GM19035 (cell line): Measurements from ENCODE around the gene MXI1.

ENCODE experiments used
- ATAC-seq: cut with Tn5 transposase; IDR thresholded peaks from one replicate; pipeline ENCODE4 v1.9.1; 2021; ENCODE audit not compliant: unreplicated experiment

MXI1 gene

GRCh38 chr10:110207011-110207804, at the start of gene MXI1:
MXI1 (plus strand) TSS chr10:110207605; CDS start chr10:110207809, 204 bp downstream.
- peak; percentile 53 for ATAC-seq

DNA sequence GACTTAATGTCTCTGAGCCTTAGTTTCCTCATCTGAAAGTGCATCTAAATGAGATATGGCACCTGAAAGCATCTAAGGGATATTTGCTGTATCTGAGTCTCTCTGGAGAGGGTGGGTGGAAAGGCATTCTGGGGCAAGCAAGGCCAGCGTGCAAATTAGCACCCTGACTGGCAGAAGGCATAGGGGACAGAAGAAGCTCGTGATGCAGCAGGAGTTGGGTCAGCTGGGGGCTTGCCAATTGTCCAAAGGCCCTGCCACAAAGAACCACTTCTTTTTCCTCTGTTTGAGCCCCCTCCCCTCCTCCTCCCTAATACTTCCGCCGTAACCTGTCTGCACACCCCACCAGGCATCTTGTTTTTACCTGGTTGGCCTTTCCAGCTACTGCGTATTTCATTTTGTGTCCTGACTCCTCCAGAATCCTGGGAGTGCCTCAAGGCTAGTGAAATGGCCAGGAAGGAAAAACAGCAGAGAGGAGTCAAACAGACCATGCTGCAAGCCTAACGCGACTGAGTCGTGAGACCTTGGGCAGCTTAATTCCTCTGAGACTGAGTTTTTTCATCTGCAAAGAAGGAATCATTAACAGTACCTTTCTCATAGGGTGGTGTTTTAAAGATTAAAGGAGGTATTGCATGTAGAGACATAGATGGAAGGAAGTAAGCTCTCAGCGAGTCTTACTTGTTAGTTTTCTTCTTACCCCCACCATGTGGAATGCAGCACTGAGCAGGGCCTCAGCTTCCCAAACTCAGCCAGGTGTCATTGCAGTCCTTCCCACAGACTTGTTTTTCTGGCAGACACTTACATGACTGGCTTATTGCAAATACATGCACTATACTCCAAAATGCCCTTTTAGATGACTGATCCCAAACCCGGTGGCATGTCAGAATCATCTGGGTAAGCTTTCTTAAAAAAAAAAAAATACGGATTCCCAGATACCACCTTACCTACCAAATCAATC, 49.1 kb upstream of the MXI1 start:
- ATAC-seq, result no peak

- ATAC-seq, result no peak
Measured at GRCh38 chr10:110160081-110160480, 47.3 kb upstream of the MXI1 start.

DNA sequence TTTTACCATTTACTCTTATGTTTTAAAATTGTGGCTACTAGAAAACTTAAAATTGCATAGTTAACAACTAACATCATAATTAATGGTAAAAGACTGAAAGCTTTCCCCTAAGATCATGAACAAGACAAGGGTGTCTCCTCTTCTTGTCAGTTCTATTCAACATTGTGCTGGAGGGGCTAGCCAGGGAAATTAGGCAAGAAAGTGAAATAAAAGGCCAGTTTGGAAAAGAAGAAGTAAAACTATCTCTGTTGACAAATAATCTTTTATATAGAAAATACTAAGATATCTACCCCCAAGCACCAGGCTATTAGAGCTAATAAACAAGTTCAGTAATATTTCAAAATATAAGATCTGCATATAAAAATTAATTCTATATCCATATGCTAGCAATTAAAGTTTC, 46.9 kb upstream of the MXI1 start:
- no peak for ATAC-seq

- no peak for ATAC-seq
Measured at GRCh38 chr10:110162741-110163145, 44.7 kb upstream of the MXI1 start.

- no peak for ATAC-seq
Measured at GRCh38 chr10:110163192-110163773, 44.1 kb upstream of the MXI1 start.

- ATAC-seq, result no peak
Measured at GRCh38 chr10:110163841-110164240, 43.6 kb upstream of the MXI1 start.

DNA sequence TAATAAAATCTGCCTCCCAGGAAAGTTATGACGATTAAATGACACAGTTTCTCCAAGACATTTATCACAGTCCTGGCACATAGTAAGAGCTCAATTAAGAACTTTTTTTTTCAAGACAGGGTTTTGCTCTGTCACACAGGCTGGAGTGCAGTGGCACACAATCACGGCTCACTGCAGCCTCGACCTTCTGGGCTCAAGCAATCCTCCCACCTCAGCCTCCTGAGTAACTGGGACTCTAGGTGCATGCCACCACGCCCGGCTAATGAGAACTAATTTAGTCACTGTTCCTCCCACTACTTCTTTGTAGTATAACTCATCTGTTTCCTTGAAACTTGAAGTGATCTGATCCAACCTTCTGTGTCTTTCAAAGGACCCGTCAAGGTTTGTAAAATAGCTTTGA, 42.2 kb upstream of the MXI1 start:
- ATAC-seq, result no peak

DNA sequence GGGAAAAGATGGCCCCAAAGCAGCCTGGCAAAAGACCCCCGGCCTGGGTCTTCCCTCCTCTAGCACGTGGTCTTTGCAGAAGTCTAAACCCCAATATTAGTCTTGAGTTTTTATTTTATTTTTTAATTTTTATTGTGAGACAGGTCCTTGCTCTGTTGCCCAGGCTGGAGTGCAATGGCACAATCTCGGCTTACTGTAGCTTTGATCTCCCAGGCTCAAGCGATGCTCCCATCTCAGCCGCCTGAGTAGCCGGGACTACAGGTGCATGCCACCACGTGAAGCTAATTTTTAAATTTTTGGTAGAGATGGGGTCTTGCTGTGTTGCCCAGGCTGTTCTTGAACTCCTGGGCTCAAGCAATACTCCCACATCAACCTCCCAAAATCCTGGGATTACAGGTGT, 40.3 kb upstream of the MXI1 start:
- no peak for ATAC-seq

DNA sequence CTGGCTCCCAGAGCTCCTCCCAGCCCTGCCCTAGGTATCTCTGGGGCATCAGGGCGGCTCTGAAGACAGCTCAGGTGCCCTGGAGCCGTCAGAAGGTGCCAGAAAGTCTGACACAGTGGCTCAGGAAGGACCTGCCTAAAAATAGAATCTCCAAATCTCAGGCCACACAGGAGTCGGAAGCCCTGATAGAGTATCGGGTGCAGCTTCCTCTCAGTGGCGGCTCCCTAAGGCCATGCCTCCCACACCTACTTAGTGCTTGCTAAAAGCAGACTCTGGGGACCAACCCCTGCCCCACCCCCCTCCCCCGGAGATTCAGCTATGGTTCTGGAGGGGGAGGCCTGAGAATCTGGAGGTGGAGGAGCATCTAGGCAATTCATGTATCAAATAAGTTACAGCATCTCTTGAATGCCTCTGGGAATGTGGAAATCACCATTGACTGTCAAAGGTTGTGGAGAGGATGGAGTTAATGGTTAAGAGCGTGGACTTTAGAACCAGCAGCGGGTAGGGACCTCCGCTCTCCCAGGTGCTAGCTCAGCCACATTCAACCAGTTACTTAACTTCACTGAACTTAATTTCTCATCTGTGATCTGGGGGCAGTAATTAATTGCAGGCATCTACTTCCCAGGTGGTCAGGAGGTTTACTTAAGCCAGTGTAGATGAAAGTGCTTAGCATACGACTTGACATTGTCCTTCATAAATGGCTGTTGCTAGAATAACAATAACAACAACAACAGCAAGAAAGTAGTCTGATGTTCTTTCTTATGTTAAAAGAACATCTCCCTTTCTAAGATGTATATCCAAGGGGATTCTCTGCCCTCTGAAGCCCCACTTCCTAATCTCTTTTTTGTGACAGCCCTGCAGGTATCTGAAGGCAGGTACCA, 38.6 kb upstream of the MXI1 start:
- no peak for ATAC-seq

GRCh38 chr10:110169586-110169985, 37.8 kb upstream of the MXI1 start:
- ATAC-seq, result no peak

DNA sequence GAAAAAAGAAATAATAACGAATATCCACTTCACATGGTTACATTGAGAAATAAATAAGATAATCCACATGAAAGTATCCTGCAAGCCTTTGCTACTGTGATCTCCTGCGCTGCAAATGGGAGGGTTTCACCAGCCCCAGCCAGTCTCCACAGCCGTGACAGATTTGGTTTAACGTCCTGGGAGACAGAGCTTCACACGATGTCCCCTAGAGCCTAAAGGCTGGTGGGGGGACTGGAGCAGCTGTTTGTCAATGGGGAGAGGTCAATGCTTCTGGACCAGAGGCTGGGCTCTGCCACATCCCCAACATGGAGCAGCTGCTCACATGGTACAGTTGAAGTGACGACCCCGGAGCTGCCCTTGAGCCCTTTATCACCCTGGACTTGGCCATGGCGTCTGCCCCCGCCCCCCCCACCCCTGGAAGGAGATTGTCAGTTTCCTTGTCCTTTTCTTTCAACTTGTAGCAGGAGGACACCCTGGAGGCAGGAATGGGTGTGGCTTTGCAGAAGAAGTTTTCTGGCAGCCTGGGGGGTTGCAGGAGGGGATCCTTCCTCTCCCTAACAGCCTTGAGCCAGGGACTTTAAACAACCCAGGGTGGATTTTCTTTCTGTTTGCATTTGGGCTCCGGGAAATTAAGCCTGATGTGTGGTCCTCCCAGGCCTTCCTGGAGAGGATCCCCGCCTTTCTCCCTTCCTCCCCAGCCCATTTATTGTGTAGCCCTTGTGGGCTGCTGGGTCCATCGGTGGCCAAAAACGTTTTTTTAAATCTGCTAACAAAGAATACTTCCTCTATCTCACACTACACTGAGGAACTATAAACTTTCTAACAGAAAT, 37.0 kb upstream of the MXI1 start:
- no peak for ATAC-seq

GRCh38 chr10:110171032-110171431, 36.4 kb upstream of the MXI1 start:
- no peak for ATAC-seq

DNA sequence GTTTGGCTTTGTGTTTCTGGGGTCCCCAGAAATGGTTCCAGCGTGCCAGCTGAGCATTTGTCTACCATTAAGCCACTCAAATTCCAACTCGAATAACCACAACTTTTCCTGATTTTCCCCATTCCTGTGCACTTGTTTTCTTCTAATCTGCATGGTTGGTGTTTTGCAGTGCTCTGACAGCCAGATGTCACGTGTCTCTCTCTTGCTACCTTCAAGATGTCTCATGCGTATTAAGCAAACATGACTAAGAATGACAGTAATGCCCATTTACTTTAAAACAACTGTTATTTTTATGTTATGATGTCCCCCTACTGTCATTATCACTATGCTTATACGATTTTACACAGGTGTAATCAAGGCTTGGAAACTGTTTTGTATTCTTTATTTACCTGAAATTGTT, 35.2 kb upstream of the MXI1 start:
- no peak for ATAC-seq

DNA sequence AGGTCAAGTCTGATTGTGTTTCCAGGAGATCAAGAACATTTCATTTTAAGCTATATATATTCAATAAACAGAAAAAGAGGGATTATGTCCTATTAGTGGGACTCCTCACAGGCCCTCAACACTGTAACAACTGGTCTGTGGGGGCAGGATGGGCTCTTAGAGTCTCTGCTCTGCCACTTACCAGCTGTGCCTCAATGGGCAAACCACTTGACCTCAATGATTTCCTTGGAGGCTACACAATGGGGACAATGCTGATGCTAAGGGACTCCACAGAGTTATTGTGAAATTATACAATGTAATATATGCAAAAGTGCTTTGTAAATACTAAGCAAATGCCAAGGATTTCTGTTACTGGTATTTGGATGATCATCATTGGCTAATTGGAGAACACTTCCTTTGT, 33.2 kb upstream of the MXI1 start:
- ATAC-seq, result no peak

- ATAC-seq, result no peak
Measured at GRCh38 chr10:110174816-110175215, 32.6 kb upstream of the MXI1 start.

DNA sequence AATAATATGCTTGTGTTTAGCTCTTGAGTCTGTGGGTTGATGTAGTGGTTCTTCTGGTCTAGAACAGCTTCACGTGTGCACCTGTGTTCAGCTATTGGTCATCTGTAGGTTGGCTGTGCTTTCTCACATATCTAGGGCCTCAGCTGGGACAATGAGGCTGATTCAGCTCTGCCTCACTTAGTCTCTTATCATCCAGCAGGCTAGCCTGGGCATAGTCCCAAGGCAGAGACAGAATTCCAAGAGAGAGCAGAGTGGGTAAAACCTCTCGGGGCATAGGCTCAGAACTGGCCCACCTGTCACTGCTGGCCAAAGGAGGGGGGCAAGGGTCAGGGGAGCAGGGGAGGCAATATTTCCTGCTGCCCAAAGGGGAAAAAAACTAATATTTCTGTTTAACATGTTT, 32.0 kb upstream of the MXI1 start:
- no peak for ATAC-seq

DNA sequence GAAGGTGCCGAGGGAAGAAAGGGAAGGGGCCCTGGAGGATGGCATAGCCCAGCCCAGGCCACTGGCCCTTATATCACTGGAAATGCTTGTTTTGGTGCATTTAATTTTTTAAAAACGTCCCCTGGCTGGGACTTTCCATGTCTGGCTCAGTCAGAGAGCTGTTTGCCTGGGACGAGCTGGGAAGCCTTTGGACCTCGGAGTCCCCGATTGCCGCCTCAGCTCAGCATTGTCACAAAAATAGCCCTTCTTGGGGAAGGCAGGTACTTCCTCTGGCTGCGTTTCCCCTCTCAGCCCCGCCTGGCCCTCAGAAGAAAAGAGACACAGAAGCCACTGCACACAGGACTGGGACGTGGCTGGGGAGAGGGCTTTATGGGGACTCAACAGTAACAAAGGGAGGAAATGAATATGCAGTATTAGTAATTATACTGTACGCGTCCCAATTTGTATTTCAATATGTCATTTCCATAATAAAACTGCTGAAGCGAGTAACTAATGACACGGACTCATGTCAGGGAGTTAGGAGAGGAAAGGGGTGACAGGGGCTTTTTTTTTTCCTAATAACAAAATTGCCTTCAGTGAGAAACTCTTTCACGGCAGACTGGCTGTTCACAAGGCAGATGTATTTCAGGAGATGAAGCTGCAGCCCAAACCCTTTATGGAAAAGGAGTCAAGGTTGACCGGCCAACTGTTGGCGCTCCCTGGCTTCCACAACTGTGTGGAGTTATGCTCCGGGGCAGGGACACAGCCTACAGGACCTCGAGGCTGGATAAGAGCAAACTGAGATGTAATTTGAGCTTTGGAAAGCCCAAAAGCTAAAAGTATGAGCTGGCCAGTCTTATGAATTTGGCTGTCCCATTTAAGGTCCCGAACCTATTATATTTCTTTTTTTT, 31.0 kb upstream of the MXI1 start:
- no peak for ATAC-seq

- no peak for ATAC-seq
Measured at GRCh38 chr10:110179220-110179619, 28.2 kb upstream of the MXI1 start.
